ENCODE data around the gene SLC5A1.

SLC5A1 gene

DNA sequence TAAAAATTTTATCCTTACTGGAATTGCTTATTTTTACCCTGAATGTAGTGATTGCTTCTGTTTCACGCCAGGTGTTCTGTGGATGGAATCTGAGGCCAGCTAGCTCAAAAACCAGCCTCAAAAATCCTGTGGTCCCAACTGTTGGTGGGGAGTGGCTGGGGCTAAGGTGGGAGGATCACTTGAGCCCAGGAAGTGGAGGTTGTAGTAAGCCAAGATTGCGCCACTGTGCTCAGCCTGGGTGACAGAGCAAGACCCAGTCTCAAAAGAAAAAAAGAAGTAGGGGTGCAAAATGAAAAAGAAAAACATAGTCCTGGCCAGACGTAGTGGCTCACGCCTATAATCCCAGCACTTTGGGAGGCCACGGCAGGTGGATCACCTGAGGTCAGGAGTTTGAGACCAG, 27.0 kb upstream of the SLC5A1 start:
- TF ChIP-seq, protein P1, sequence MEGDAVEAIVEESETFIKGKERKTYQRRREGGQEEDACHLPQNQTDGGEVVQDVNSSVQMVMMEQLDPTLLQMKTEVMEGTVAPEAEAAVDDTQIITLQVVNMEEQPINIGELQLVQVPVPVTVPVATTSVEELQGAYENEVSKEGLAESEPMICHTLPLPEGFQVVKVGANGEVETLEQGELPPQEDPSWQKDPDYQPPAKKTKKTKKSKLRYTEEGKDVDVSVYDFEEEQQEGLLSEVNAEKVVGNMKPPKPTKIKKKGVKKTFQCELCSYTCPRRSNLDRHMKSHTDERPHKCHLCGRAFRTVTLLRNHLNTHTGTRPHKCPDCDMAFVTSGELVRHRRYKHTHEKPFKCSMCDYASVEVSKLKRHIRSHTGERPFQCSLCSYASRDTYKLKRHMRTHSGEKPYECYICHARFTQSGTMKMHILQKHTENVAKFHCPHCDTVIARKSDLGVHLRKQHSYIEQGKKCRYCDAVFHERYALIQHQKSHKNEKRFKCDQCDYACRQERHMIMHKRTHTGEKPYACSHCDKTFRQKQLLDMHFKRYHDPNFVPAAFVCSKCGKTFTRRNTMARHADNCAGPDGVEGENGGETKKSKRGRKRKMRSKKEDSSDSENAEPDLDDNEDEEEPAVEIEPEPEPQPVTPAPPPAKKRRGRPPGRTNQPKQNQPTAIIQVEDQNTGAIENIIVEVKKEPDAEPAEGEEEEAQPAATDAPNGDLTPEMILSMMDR (IDR thresholded peaks at IDR 0.05; ENCODE audit: low read depth, low read length, missing control alignments) = no peak
- H3K4me3 ChIP-seq (replicated peaks; ENCODE audit: low read depth, low read length) = no peak overlapping the region
- DNase-seq (ENCODE audit: extremely low read depth, low read depth) = no peak

GRCh38 chr22:32018056-32018455, 25.0 kb upstream of the SLC5A1 start:
- TF ChIP-seq, protein P1 (IDR thresholded peaks at IDR 0.05; ENCODE audit: low read depth, low read length, missing control alignments) = no peak
- H3K4me3 ChIP-seq (replicated peaks; ENCODE audit: low read depth, low read length) = no peak overlapping the region
- DNase-seq (ENCODE audit: extremely low read depth, low read depth) = no peak

- no peak overlapping the region for H3K4me3 ChIP-seq (replicated peaks; ENCODE audit: low read depth, low read length)
- DNase-seq (ENCODE audit: extremely low read depth, low read depth) = no peak
- TF ChIP-seq, protein P1 (IDR thresholded peaks at IDR 0.05; ENCODE audit: low read depth, low read length, missing control alignments) = no peak
These were observed 22.9 kb upstream of the SLC5A1 start for GRCh38 chr22:32020117-32020516.

- no peak for DNase-seq (ENCODE audit: extremely low read depth, low read depth)
- no peak overlapping the region for H3K4me3 ChIP-seq (replicated peaks; ENCODE audit: low read depth, low read length)
- TF ChIP-seq, protein P1 (IDR thresholded peaks at IDR 0.05; ENCODE audit: low read depth, low read length, missing control alignments) = no peak
These were observed 21.3 kb upstream of the SLC5A1 start for GRCh38 chr22:32021716-32022115.

GRCh38 chr22:32023251-32023827, 19.7 kb upstream of the SLC5A1 start:
- no peak overlapping the region for H3K4me3 ChIP-seq (replicated peaks; ENCODE audit: low read depth, low read length)
- no peak for DNase-seq (ENCODE audit: extremely low read depth, low read depth)
- TF ChIP-seq, protein P1 (IDR thresholded peaks at IDR 0.05; ENCODE audit: low read depth, low read length, missing control alignments) = no peak

GRCh38 chr22:32024796-32025195, 18.3 kb upstream of the SLC5A1 start:
- no peak for DNase-seq (ENCODE audit: extremely low read depth, low read depth)
- H3K4me3 ChIP-seq (replicated peaks; ENCODE audit: low read depth, low read length) = no peak overlapping the region
- TF ChIP-seq, protein P1 (IDR thresholded peaks at IDR 0.05; ENCODE audit: low read depth, low read length, missing control alignments) = no peak

All from HFF-Myc (cell line).